ENCODE data around the gene TMX3.

TMX3 gene

GRCh38 chr18:68714712-68715496 is at the start of gene TMX3:
TMX3 (minus strand) TSS chr18:68715108; CDS start chr18:68714981, 127 bp downstream.
- DNase-seq, result peak; percentile 93

- DNase-seq, result no peak
Observed at GRCh38 chr18:68764016-68764415, 49.1 kb upstream of the TMX3 start.

- no peak for DNase-seq
Observed at GRCh38 chr18:68763083-68763482, 48.2 kb upstream of the TMX3 start.

GRCh38 chr18:68759308-68759707 is 44.4 kb upstream of the TMX3 start:
- DNase-seq, result no peak

- no peak for DNase-seq
Observed at GRCh38 chr18:68757126-68757525, 42.2 kb upstream of the TMX3 start.

GRCh38 chr18:68742206-68742605 is 27.3 kb upstream of the TMX3 start:
- no peak for DNase-seq

- no peak for DNase-seq
Observed at GRCh38 chr18:68740966-68741365, 26.1 kb upstream of the TMX3 start.

GRCh38 chr18:68739462-68739861 is 24.6 kb upstream of the TMX3 start:
- DNase-seq, result no peak

- no peak for DNase-seq
Observed at GRCh38 chr18:68738564-68738963, 23.7 kb upstream of the TMX3 start.

- no peak for DNase-seq
Observed at GRCh38 chr18:68735483-68736343, 20.8 kb upstream of the TMX3 start.

- no peak for DNase-seq
Observed at GRCh38 chr18:68734308-68734707, 19.4 kb upstream of the TMX3 start.

GRCh38 chr18:68733707-68734106 is 18.8 kb upstream of the TMX3 start:
- no peak for DNase-seq

GRCh38 chr18:68728081-68728700 is 13.3 kb upstream of the TMX3 start:
- DNase-seq, result no peak

GRCh38 chr18:68727506-68727905 is 12.6 kb upstream of the TMX3 start:
- no peak for DNase-seq

GRCh38 chr18:68725346-68725745 is 10.4 kb upstream of the TMX3 start:
- no peak for DNase-seq

- DNase-seq, result no peak
Observed at GRCh38 chr18:68724021-68724420, 9.1 kb upstream of the TMX3 start.

GRCh38 chr18:68723539-68723938 is 8.6 kb upstream of the TMX3 start:
- DNase-seq, result no peak

- DNase-seq, result no peak
Observed at GRCh38 chr18:68722821-68723220, 7.9 kb upstream of the TMX3 start.

GRCh38 chr18:68721681-68722583 is 7.0 kb upstream of the TMX3 start:
- DNase-seq, result no peak

- no peak for DNase-seq
Observed at GRCh38 chr18:68714366-68714711, 569 bp downstream of the TMX3 start.

- DNase-seq, result no peak
Observed at GRCh38 chr18:68713796-68714195, 1.1 kb downstream of the TMX3 start.

GRCh38 chr18:68713131-68713530 is 1.8 kb downstream of the TMX3 start:
- DNase-seq, result no peak

- no peak for DNase-seq
Observed at GRCh38 chr18:68707646-68708045, 7.3 kb downstream of the TMX3 start.
